ENCODE results near the gene UBE2Q2. TPM values are rescaled to one million over a fixed set of nuclear protein-coding genes. Genes with fewer than 3 reads are reported as not detected.

The UBE2Q2 gene
- total RNA-seq, 1 donor from 2014 or later, result 21.2 TPM

DNA sequence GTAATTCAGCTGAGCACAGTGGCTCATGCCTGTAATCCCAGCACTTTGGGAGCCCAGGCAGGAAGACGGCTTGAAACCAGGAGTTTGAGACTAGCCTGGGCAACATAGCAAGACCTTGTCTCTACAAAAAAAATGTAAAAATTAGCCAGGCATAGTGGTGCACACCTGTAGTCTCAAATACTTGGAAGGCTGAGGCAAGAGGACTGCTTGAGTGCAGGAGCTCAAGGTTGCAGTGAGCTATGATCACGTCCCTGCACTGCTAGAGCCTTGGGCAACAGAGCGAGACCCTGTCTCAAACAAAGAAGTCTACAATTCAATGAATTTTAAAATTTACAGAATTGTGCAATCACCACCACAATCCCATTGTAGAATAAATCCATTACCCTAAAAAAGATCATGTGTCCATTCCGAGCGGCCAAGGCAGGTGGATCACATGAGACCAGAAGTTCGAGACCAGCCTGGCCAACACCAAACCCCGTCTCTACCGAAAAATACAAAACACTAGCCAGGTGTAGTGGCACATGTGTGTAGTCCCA lies 105.6 kb downstream of the UBE2Q2 start:
- intact Hi-C loops (cut with micrococcal nuclease), result no loop called here

More for the DNA sequence above, 105.6 kb downstream of the UBE2Q2 start:
- ATAC-seq (no peak), DNase-seq (no peak)

Other genes starting within 250 kb of the UBE2Q2 start
- 18.1 TPM for gene SNUPN, start 217.7 kb upstream of the UBE2Q2 start, total RNA-seq
- 45.3 TPM for gene IMP3, start 203.2 kb upstream of the UBE2Q2 start, total RNA-seq
- 12.0 TPM for gene SNX33, start 195.5 kb upstream of the UBE2Q2 start, total RNA-seq
- 5.2 TPM for gene CSPG4, start 130.6 kb upstream of the UBE2Q2 start, total RNA-seq
- gene FBXO22, start 60.4 kb downstream of the UBE2Q2 start, total RNA-seq, result 23.3 TPM
- gene NRG4, start 169.0 kb downstream of the UBE2Q2 start, total RNA-seq, result not detected
- 0.10 TPM for gene TMEM266, start 216.5 kb downstream of the UBE2Q2 start, total RNA-seq

All from left ventricle myocardium superior (tissue), 1 donor.